HG03095 (cell line): Measurements from ENCODE around the gene MTUS2.

Experiments
- ATAC-seq: cut with Tn5 transposase; IDR thresholded peaks from one replicate; pipeline ENCODE4 v1.9.1; 2021; ENCODE audit warnings: moderate library complexity; ENCODE audit not compliant: unreplicated experiment

The MTUS2 gene

GRCh38 chr13:29436721-29437280 lies 616.7 kb downstream of the MTUS2 start:
- ATAC-seq: no peak

GRCh38 chr13:29438769-29439168 lies 618.6 kb downstream of the MTUS2 start:
- ATAC-seq: no peak

GRCh38 chr13:29439601-29440388 lies 619.7 kb downstream of the MTUS2 start:
- no peak for ATAC-seq

- no peak for ATAC-seq
These were observed 621.2 kb downstream of the MTUS2 start for GRCh38 chr13:29441306-29441705.

DNA sequence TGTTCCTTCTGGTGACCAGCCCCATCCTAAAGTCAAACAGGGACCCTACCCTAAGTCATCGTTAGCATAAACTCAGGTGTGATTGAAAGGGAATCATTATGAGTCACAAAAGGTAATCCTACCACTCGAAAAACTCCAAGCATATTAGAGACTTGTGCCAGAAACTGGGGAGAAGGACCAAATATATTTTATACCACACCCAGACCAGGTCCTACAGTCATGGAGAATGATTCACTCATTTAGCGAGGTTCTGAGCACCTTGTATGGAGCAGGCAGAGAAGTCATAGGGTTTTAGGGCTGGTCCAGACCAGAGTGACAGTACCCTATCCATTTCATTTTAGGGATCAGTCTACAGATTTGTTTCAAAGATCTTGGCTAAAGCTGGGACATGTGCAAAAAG lies 625.9 kb downstream of the MTUS2 start:
- ATAC-seq: no peak

DNA sequence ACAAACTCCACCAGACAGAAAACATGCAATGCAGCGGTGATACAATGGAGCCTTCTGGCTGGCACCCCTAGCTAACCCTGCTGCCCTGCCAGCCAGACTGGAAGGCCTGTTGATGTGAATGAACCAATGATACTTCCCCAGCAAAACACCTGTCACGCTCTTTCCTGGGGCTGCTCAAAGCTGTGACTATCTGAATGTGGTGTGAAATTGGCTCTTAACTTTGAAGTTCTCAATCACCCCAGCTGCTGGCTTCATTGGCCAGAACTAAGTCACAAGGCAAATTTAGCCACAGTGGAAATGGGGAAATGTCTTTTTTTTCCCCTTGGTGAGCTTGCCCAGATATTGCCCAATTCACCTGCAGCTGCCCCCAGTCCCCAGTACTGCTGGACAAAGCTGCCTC lies 628.0 kb downstream of the MTUS2 start:
- no peak for ATAC-seq

- ATAC-seq: no peak
These were observed 629.6 kb downstream of the MTUS2 start for GRCh38 chr13:29449726-29450125.

DNA sequence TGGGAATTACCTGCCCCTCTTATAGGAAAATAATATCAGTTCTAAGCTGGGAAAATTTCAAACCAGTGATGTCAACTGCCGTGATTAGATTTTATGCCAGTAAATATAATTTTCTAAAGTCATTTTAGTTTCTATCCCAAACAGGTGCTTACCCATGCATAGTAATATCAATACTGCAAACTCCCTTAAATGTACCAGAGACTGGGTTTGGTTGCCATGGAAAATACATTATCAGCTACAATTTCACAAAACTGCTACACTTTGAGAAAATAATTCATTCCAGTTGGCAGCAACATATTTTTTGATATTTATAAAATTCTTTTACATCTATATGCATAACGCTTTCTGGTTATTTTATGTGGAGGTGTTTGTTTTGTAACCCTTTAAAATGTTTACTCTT lies 631.8 kb downstream of the MTUS2 start:
- no peak for ATAC-seq

GRCh38 chr13:29452773-29453616 lies 632.9 kb downstream of the MTUS2 start:
- no peak for ATAC-seq

DNA sequence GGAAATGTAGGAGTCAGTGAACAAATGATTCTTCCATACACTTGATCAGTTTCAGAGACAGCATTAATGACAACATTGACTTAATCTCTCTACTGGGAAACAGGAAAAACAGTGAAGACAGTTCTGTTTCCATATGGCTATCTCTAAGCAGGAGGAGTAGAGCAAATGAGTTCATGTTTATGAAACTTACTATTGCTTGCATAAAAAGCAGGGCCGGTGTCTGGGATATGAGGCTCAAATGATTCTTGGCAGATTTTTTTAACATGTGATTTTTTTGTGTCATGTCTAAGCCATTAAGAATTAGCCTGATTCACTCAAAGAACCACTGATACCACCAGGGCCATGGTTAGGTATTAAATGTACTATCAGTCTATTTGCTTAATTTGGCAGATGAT lies 633.5 kb downstream of the MTUS2 start:
- no peak for ATAC-seq

- ATAC-seq: no peak
These were observed 634.9 kb downstream of the MTUS2 start for GRCh38 chr13:29454931-29455481.

DNA sequence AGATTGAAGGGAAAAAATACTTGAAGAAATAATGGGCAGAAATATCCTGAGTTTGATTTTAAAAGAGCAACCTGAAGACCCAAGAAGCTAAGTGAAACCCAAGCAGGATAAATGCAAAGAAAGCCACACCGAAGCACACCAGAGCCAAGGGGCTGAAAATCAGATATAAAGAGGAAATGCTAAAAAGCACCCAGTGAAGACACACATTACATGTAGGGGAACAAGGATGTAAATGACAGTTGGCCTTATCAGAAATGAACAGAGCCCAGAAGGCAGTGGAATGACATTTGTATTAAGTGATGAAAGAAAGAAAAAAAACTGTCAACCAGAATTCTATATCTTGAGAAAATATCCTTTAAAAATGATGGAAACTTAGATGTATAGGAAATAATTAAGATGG lies 636.3 kb downstream of the MTUS2 start:
- no peak for ATAC-seq

GRCh38 chr13:29457299-29457698 lies 637.2 kb downstream of the MTUS2 start:
- ATAC-seq: no peak

DNA sequence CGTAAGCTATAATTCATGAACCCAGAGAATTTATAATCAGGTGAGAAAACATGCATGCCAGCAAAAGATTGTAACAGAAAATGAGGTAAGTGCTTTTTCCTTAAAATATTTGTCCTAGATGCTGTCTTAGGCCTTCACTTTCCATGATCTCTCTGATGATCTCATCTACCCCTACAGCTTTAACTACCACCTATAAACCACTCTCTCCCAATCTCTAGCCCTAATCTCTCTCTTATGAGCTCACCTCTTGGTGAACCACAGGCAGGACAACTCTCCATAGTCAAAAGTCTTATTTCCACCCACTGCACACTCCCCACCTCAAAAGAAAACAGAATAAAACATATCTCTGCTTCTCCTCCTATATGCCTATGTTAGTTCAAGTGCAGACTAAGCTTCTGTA lies 638.3 kb downstream of the MTUS2 start:
- ATAC-seq: no peak

GRCh38 chr13:29459813-29460355 lies 639.7 kb downstream of the MTUS2 start:
- no peak for ATAC-seq

- ATAC-seq: no peak
These were observed 644.1 kb downstream of the MTUS2 start for GRCh38 chr13:29464105-29464679.

GRCh38 chr13:29465741-29466293 lies 645.7 kb downstream of the MTUS2 start:
- no peak for ATAC-seq

DNA sequence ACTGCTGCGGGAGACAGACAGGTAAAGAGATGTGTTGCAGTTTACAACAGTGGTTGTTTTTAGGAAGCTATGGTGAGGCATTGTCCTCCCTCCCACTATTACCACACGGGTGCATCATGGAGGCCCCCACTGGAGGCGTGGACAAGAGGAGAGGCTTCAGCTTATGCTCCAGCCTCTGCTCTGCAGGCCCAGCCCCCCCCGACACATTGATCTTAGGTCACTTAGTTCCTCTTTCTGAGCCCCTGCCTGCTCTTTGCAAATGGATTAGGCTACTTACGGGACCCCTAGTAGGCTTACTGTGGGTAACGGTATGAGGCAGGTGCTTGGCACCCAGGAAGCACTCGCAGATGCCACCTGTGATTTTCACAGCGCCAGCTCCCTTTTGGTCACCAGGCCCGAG lies 651.4 kb downstream of the MTUS2 start:
- ATAC-seq: no peak

DNA sequence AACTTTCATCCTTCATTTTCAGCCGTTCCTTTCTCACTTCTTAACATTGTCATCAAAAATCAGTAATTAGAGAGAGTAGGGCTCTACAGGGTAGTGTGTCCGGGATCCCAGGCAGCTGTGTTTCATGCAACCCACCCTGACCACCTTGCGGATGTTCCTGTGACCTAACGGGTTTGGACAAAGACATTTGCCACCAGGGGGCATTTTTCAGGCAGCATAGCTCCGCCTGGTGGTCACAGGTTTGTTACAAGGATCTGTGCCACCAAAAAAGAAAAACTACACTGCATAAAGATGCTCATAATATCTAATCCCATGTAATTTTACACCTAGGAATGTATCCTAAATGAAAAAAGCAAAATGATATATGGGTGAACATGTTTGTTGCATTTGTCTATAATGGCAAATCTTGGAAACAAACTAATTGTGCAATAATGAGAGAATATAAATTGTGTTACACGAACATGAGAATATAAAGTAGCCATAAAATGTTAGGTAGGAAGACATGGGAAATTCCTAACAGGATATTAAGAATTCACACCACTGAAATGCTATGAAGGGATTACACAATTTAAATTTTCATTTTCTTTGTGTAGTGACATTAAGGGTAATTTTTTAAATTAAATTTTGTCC lies 652.3 kb downstream of the MTUS2 start:
- no peak for ATAC-seq

DNA sequence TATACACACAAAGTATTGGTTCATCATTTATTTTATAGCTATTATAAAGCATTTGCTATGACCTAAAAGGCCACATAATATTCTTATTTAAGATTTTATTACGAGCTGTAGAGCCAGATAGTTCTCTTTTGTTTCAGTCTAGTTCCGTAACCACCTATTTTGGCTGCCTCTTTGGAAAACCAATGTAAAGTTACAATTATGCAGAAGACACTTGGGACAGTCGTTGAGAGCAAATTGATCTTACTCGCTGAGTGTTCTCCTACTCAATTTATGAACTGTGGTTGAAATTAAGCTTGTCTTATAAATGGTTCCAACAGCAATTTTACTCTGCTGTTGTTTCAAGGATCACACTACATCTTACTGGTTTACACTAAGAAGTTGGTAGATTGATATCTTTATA lies 653.0 kb downstream of the MTUS2 start:
- ATAC-seq: no peak
